Osteoblast (primary cell): Measurements from ENCODE around the gene NEXN. TPM values are rescaled to one million over a fixed set of nuclear protein-coding genes. Genes with fewer than 3 reads are reported as not detected.
"Not testable (repeated sequence)": the region's sequence is repeated elsewhere in the genome, so short reads cannot be mapped to it uniquely, and the experiment has no call there.

Experiments
- DNase-seq: peaks from one replicate; pipeline ENCODE4 v3.0.0; 2011; ENCODE audit warnings: low spot score, mixed read lengths; ENCODE audit not compliant: insufficient read length; ENCODE audit errors: missing footprints
- H2AFZ ChIP-seq: 2 replicates; pipeline ENCODE4 v1.6.0; 2011; ENCODE audit warnings: mild to moderate bottlenecking, low read length
- H3K27ac ChIP-seq: 2 replicates; pipeline ENCODE4 v1.5.1; 2011; ENCODE audit warnings: mild to moderate bottlenecking, low read depth, low read length, moderate library complexity
- H3K27me3 ChIP-seq: 2 replicates; pipeline ENCODE4 v1.6.0; 2012; ENCODE audit warnings: mild to moderate bottlenecking, control low read depth, inconsistent platforms, low read length, moderate library complexity; ENCODE audit not compliant: insufficient read depth
- H3K36me3 ChIP-seq: 2 replicates; pipeline ENCODE4 v1.5.1; 2011; ENCODE audit warnings: mild to moderate bottlenecking, low read length, control low read depth, moderate library complexity; ENCODE audit not compliant: insufficient read depth
- H3K4me1 ChIP-seq: 2 replicates; pipeline ENCODE4 v1.5.1; 2011; ENCODE audit warnings: mild to moderate bottlenecking, low read length, control low read depth, moderate library complexity; ENCODE audit not compliant: insufficient read depth
- H3K4me2 ChIP-seq: 2 replicates; pipeline ENCODE4 v1.6.0; 2011; ENCODE audit warnings: mild to moderate bottlenecking, low read length; ENCODE audit not compliant: insufficient read depth
- H3K4me3 ChIP-seq: fragments of 200-600 bp; sonication (generic); 3 replicates; pipeline ENCODE4 v1.5.1; 2012; ENCODE audit warnings: mild to moderate bottlenecking, low read length, inconsistent platforms; ENCODE audit not compliant: insufficient read depth
- H3K79me2 ChIP-seq: 2 replicates; pipeline ENCODE4 v1.6.0; 2012; ENCODE audit warnings: mild to moderate bottlenecking, low read length, control low read depth, inconsistent platforms; ENCODE audit not compliant: insufficient read depth
- H3K9me3 ChIP-seq: 2 replicates; pipeline ENCODE4 v1.5.1; 2011; ENCODE audit warnings: low read depth, low read length, control low read depth
- H4K20me1 ChIP-seq: 2 replicates; pipeline ENCODE4 v1.6.0; 2012; ENCODE audit warnings: mild to moderate bottlenecking, low read length, control low read depth; ENCODE audit not compliant: insufficient read depth
- total RNA-seq: library from RNA; depleted of rRNA; stranded (reverse); fragments of >200 nt; gene quantifications from 2 replicates; pipeline ENCODE4 v1.2.3, GENCODE V29; 2012
- TF ChIP-seq, protein P1 (sequence below): IDR thresholded peaks from 2 replicates; pipeline ENCODE4 v1.5.1; 2011; ENCODE audit warnings: mild to moderate bottlenecking, low read depth, low read length, moderate library complexity; ENCODE audit errors: extremely low read depth

The NEXN gene
- total RNA-seq, 1 donor: 6.9 TPM

DNA sequence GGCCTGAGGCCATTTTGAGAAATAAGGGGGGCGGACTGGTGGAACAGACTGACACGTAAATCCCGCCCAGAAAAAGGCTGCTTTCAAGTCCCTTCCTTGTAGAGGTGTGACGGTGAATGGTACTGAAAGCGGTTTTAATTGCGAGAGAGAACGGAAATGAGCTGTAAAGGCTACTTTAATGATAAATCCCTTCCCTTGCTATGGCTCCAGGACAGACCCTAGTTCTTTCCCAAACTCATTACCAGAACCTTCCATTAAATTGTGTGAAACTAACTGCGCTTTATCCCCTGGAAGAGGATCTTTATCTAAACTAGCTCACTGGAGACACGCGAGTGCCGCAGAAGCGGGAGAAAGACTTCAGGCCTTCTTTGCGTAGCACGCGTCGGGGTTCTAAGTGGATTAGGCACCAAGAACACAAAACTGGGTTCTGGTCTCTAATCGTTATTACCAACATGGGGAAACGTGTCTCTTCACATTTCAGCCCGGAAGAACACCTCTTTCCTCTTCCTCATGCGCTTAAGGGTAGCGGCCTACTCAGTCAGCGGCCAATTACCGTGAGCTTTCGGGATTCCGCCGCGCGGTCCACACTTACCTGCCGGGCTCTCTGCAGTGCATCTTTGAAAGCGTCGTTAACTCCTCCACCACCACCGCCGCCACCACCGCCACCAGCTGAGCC is 90.0 kb downstream of the NEXN start:
- H3K9me3 ChIP-seq: no peaks in the 10 kb centered on the region
- H3K4me1 ChIP-seq: peaks cover 31% of the 10 kb centered on the region
- peaks cover 91% of the 10 kb centered on the region for H3K79me2 ChIP-seq
- peak; percentile 69 for DNase-seq
- peaks cover 16% of the 10 kb centered on the region for H3K36me3 ChIP-seq
- peak overlapping the region; percentile 94 for H3K4me3 ChIP-seq
- TF ChIP-seq, protein P1, sequence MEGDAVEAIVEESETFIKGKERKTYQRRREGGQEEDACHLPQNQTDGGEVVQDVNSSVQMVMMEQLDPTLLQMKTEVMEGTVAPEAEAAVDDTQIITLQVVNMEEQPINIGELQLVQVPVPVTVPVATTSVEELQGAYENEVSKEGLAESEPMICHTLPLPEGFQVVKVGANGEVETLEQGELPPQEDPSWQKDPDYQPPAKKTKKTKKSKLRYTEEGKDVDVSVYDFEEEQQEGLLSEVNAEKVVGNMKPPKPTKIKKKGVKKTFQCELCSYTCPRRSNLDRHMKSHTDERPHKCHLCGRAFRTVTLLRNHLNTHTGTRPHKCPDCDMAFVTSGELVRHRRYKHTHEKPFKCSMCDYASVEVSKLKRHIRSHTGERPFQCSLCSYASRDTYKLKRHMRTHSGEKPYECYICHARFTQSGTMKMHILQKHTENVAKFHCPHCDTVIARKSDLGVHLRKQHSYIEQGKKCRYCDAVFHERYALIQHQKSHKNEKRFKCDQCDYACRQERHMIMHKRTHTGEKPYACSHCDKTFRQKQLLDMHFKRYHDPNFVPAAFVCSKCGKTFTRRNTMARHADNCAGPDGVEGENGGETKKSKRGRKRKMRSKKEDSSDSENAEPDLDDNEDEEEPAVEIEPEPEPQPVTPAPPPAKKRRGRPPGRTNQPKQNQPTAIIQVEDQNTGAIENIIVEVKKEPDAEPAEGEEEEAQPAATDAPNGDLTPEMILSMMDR: no peak
- peak overlapping the region; percentile 77 for H3K4me2 ChIP-seq
- H2AFZ ChIP-seq: peak overlapping the region; percentile 97
- no peaks in the 10 kb centered on the region for H3K27me3 ChIP-seq
- H3K27ac ChIP-seq: peak overlapping the region; percentile 98
- H4K20me1 ChIP-seq: peaks cover 42% of the 10 kb centered on the region

GRCh38 chr1:77978969-77979876 is 90.8 kb downstream of the NEXN start, which contains the start of gene FUBP1:
TSS of gene FUBP1 (minus strand) at chr1:77979072. CDS start at chr1:77979004, 68 bp downstream.
- peaks cover 90% of the 10 kb centered on the region for H3K79me2 ChIP-seq
- H3K4me2 ChIP-seq: peak within 1 kb of the TSS; percentile 77
- no peaks in the 10 kb centered on the region for H3K9me3 ChIP-seq
- H2AFZ ChIP-seq: peak within 1 kb of the TSS; percentile 97
- peak within 1 kb of the TSS; percentile 98 for H3K27ac ChIP-seq
- DNase-seq: peak; percentile 95
- peak within 1 kb of the TSS; percentile 94 for H3K4me3 ChIP-seq
- H3K4me1 ChIP-seq: peaks cover 36% of the 10 kb centered on the region
- H3K36me3 ChIP-seq: peaks cover 16% of the 10 kb centered on the region
- TF ChIP-seq, protein P1: peak; percentile 63
- no peaks in the 10 kb centered on the region for H3K27me3 ChIP-seq
- H4K20me1 ChIP-seq: peaks cover 37% of the 10 kb centered on the region

DNA sequence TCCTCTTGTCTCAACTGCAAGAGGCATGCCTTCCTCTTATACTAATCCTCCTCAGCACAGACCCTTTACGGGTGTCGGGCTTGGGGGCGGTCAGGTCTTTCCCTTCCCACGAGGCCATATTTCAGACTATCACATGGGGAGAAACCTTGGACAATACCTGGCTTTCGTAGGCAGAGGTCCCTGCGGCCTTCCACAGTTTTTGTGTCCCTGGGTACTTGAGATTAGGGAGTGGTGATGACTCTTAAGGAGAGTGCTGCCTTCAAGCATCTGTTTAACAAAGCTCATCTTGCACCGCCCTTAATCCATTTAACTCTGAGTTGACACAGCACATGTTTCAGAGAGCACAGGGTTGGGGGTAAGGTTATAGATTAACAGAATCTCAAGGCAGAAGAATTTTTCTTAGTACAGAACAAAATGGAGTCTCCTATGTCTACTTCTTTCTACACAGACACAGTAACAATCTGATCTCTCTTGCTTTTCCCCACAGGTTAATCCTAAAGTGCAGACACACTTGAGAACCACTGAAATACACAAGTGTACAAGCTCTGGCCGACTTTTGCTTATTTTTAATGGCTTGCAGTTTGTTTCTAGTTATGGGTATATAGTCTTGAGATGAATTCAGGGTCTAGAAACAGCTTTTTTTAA is 95.0 kb downstream of the NEXN start:
- not testable (repeated sequence) for DNase-seq, H3K27me3 ChIP-seq, H3K4me3 ChIP-seq, H3K9me3 ChIP-seq, H2AFZ ChIP-seq, H4K20me1 ChIP-seq
- H3K4me1 ChIP-seq: peaks cover 14% of the 10 kb centered on the region
- H3K79me2 ChIP-seq: peaks cover 87% of the 10 kb centered on the region
- H3K27ac ChIP-seq: peak overlapping the region; percentile 22
- H3K36me3 ChIP-seq: peaks cover 11% of the 10 kb centered on the region
- H3K4me2 ChIP-seq: peak overlapping the region; percentile 34

GRCh38 chr1:77983997-77984355 is 95.6 kb downstream of the NEXN start:
- peaks cover 14% of the 10 kb centered on the region for H3K4me1 ChIP-seq
- TF ChIP-seq, protein P1: no peak
- H3K79me2 ChIP-seq: peaks cover 89% of the 10 kb centered on the region
- H3K27ac ChIP-seq: peak overlapping the region; percentile 22
- no peaks in the 10 kb centered on the region for H3K9me3 ChIP-seq
- H4K20me1 ChIP-seq: peaks cover 9% of the 10 kb centered on the region
- H3K36me3 ChIP-seq: peaks cover 11% of the 10 kb centered on the region
- peak overlapping the region; percentile 34 for H3K4me2 ChIP-seq
- DNase-seq: no peak
- no peaks in the 10 kb centered on the region for H3K27me3 ChIP-seq
- H3K4me3 ChIP-seq: no peak overlapping the region
- no peak overlapping the region for H2AFZ ChIP-seq
